Measurements from ENCODE around the gene RXFP3.
"Not testable (repeated sequence)": the region's sequence is repeated elsewhere in the genome, so short reads cannot be mapped to it uniquely, and the experiment has no call there.

The RXFP3 gene

GRCh38 chr5:33936381-33937016 lies at the start of gene RXFP3:
Gene RXFP3 (plus strand): TSS chr5:33936386. CDS start chr5:33936741, 355 bp downstream.
- DNase-seq, result no peak

- DNase-seq, result no peak
Observed at GRCh38 chr5:33887268-33887667, 48.9 kb upstream of the RXFP3 start.

- DNase-seq, result no peak
Observed at GRCh38 chr5:33888587-33888986, 47.6 kb upstream of the RXFP3 start.

- DNase-seq, result no peak
Observed at GRCh38 chr5:33890131-33891032, 45.8 kb upstream of the RXFP3 start.

GRCh38 chr5:33891446-33891787 lies 44.8 kb upstream of the RXFP3 start:
- no peak for DNase-seq

- no peak for DNase-seq
Observed at GRCh38 chr5:33891788-33892619, 44.2 kb upstream of the RXFP3 start, which contains the start of gene ADAMTS12. Gene ADAMTS12 (minus strand): TSS chr5:33891990. CDS start chr5:33891856, 134 bp downstream.

GRCh38 chr5:33892620-33893137 lies 43.5 kb upstream of the RXFP3 start:
- DNase-seq, result no peak

- no peak for DNase-seq
Observed at GRCh38 chr5:33894566-33894965, 41.6 kb upstream of the RXFP3 start.

- DNase-seq, result no peak
Observed at GRCh38 chr5:33901156-33901555, 35.0 kb upstream of the RXFP3 start.

- no peak for DNase-seq
Observed at GRCh38 chr5:33903118-33903517, 33.1 kb upstream of the RXFP3 start.

- DNase-seq, result no peak
Observed at GRCh38 chr5:33905381-33905780, 30.8 kb upstream of the RXFP3 start.

- not testable (repeated sequence) for DNase-seq
Observed at GRCh38 chr5:33906248-33906647, 29.9 kb upstream of the RXFP3 start.

- DNase-seq, result not testable (repeated sequence)
Observed at GRCh38 chr5:33914844-33915243, 21.3 kb upstream of the RXFP3 start.

- no peak for DNase-seq
Observed at GRCh38 chr5:33921002-33921401, 15.2 kb upstream of the RXFP3 start.

- DNase-seq, result no peak
Observed at GRCh38 chr5:33925278-33925677, 10.9 kb upstream of the RXFP3 start.

- no peak for DNase-seq
Observed at GRCh38 chr5:33927685-33928084, 8.5 kb upstream of the RXFP3 start.

- no peak for DNase-seq
Observed at GRCh38 chr5:33928283-33928682, 7.9 kb upstream of the RXFP3 start.

- no peak for DNase-seq
Observed at GRCh38 chr5:33929925-33930690, 6.1 kb upstream of the RXFP3 start.

GRCh38 chr5:33931136-33931535 lies 5.0 kb upstream of the RXFP3 start:
- no peak for DNase-seq

- DNase-seq, result no peak
Observed at GRCh38 chr5:33933723-33934169, 2.4 kb upstream of the RXFP3 start.

GRCh38 chr5:33934176-33934575 lies 2.0 kb upstream of the RXFP3 start:
- no peak for DNase-seq

GRCh38 chr5:33936004-33936380 lies 194 bp upstream of the RXFP3 start:
- peak in 1 of 2 experiments; percentile 3 for DNase-seq
